SW480 (cell line): Measurements from ENCODE around the gene SEC16A.

Experiments used
- DNase-seq: peaks from one replicate; pipeline ENCODE4 v3.0.0-alpha.2; 2016; ENCODE audit warnings: low spot score

SEC16A gene

GRCh38 chr9:136482793-136483588 is at the start of gene SEC16A:
Gene SEC16A (minus strand): TSS chr9:136483040. CDS start chr9:136477615, 5,425 bp downstream.
- peak; percentile 94 for DNase-seq

- peak; percentile 87 for DNase-seq
These were observed 49.3 kb upstream of the SEC16A start for GRCh38 chr9:136531904-136532798.

GRCh38 chr9:136531186-136531903 is 48.5 kb upstream of the SEC16A start:
- peak; percentile 38 for DNase-seq

GRCh38 chr9:136530461-136531089 is 47.7 kb upstream of the SEC16A start:
- DNase-seq: no peak

GRCh38 chr9:136529516-136530460 is 46.9 kb upstream of the SEC16A start:
- no peak for DNase-seq

- no peak for DNase-seq
These were observed 46.0 kb upstream of the SEC16A start for GRCh38 chr9:136528716-136529341.

- DNase-seq: peak; percentile 69
These were observed 45.2 kb upstream of the SEC16A start for GRCh38 chr9:136527721-136528710.

GRCh38 chr9:136527131-136527530 is 44.3 kb upstream of the SEC16A start:
- DNase-seq: peak; percentile 69

GRCh38 chr9:136526625-136527066 is 43.8 kb upstream of the SEC16A start:
- peak; percentile 94 for DNase-seq

- peak; percentile 91 for DNase-seq
These were observed 43.1 kb upstream of the SEC16A start for GRCh38 chr9:136525841-136526499.

GRCh38 chr9:136525207-136525606 is 42.4 kb upstream of the SEC16A start:
- no peak for DNase-seq

GRCh38 chr9:136522314-136523237 is 39.7 kb upstream of the SEC16A start:
- no peak for DNase-seq

GRCh38 chr9:136521537-136521936 is 38.7 kb upstream of the SEC16A start:
- no peak for DNase-seq

- DNase-seq: peak; percentile 40
These were observed 37.3 kb upstream of the SEC16A start for GRCh38 chr9:136520053-136520540.

GRCh38 chr9:136519263-136520052 is 36.6 kb upstream of the SEC16A start:
- DNase-seq: no peak

- DNase-seq: no peak
These were observed 35.8 kb upstream of the SEC16A start for GRCh38 chr9:136518623-136519022.
